Measurements from ENCODE around the gene KCTD3.

The KCTD3 gene

GRCh38 chr1:215606564-215607168, 39.6 kb downstream of the KCTD3 start:
- no peak for DNase-seq

- DNase-seq, result no peak
Observed at GRCh38 chr1:215607412-215607811, 40.3 kb downstream of the KCTD3 start.

- DNase-seq, result no peak
Observed at GRCh38 chr1:215608646-215609045, 41.5 kb downstream of the KCTD3 start.

GRCh38 chr1:215612391-215612790, 45.3 kb downstream of the KCTD3 start:
- no peak for DNase-seq

- DNase-seq, result no peak
Observed at GRCh38 chr1:215617979-215618378, 50.9 kb downstream of the KCTD3 start.

GRCh38 chr1:215623162-215623561, 56.1 kb downstream of the KCTD3 start:
- no peak for DNase-seq

- no peak for DNase-seq
Observed at GRCh38 chr1:215625949-215626348, 58.8 kb downstream of the KCTD3 start.

- DNase-seq, result no peak
Observed at GRCh38 chr1:215631040-215631439, 63.9 kb downstream of the KCTD3 start.

GRCh38 chr1:215631489-215631888, 64.4 kb downstream of the KCTD3 start:
- no peak for DNase-seq

- DNase-seq, result no peak
Observed at GRCh38 chr1:215635827-215636226, 68.7 kb downstream of the KCTD3 start.

GRCh38 chr1:215636258-215636965, 69.3 kb downstream of the KCTD3 start:
- no peak for DNase-seq

GRCh38 chr1:215637041-215637573, 70.0 kb downstream of the KCTD3 start:
- DNase-seq, result no peak

GRCh38 chr1:215640429-215641148, 73.5 kb downstream of the KCTD3 start:
- DNase-seq, result no peak

GRCh38 chr1:215643592-215644321, 76.7 kb downstream of the KCTD3 start:
- DNase-seq, result no peak

GRCh38 chr1:215645182-215645581, 78.1 kb downstream of the KCTD3 start:
- no peak for DNase-seq

GRCh38 chr1:215645861-215646260, 78.8 kb downstream of the KCTD3 start:
- no peak for DNase-seq

GRCh38 chr1:215647738-215648137, 80.6 kb downstream of the KCTD3 start:
- no peak for DNase-seq

- DNase-seq, result no peak
Observed at GRCh38 chr1:215648957-215649356, 81.9 kb downstream of the KCTD3 start.

GRCh38 chr1:215650446-215651149, 83.5 kb downstream of the KCTD3 start:
- DNase-seq, result no peak

- no peak for DNase-seq
Observed at GRCh38 chr1:215651867-215652266, 84.8 kb downstream of the KCTD3 start.

- no peak for DNase-seq
Observed at GRCh38 chr1:215652371-215652770, 85.3 kb downstream of the KCTD3 start.

- no peak for DNase-seq
Observed at GRCh38 chr1:215657047-215657446, 89.9 kb downstream of the KCTD3 start.

- no peak for DNase-seq
Observed at GRCh38 chr1:215660259-215660658, 93.2 kb downstream of the KCTD3 start.

Measured in activated CD8-positive, alpha-beta memory T cell treated with anti-CD3 and anti-CD28 coated beads, Interleukin-2, amount 50 U/mL, for 4 hours (primary cell).